ENCODE measurements around the gene MAP3K8.

The MAP3K8 gene

DNA sequence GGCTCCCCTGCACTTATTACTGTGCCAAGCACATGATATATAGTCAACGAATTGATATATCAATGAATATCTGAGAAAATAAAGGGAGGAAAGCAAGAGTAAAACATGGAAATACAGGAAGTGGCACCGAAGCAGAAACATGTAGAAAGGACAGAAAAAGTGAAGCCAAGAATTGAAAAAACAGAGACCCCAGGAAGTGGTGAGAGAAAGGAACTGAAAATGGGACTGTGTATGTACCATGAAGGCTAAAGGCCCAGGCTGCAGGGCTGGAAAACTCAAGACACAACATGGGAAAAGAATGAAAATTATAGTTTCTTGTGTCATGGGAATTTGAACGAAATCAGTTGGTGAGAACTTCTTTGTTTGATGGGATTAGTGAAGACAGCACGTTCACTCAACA is 60.6 kb downstream of the MAP3K8 start:
- no peak for DNase-seq (ENCODE audit: low spot score)
- peaks cover 65% of the 10 kb centered on the region for H3K4me1 Mint-ChIP-seq (ENCODE audit: low read depth)
- H3K4me3 Mint-ChIP-seq = no peak overlapping the region
- peak overlapping the region; percentile 32 for H3K27ac Mint-ChIP-seq
- H3K36me3 Mint-ChIP-seq (ENCODE audit: low read depth) = peaks cover 4% of the 10 kb centered on the region
- H3K27me3 Mint-ChIP-seq (ENCODE audit: low read depth) = peaks cover 9% of the 10 kb centered on the region
- no peaks in the 10 kb centered on the region for H3K9me3 Mint-ChIP-seq

DNA sequence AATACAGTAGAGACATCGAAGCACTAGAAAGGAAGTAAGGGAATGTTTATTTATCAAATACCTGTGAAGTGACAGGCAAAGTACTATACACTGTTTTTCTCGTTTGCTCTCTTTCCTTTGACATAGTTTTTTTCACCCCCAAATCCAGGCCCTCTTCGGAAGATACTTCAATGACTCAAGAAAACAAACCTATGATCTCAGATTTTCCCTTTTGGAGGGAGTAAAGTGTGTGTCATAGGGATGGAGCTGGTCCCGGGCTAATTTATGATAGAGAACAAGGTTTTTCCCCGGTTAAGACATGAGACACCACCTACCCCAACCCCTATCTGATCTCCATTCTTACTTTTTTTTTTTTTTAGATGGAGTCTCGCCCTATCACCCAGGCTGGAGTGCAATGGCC is 61.7 kb downstream of the MAP3K8 start:
- Mint-ChIP-seq H3K9me3 (no peaks in the 10 kb centered on the region), H3K4me3 (no peak overlapping the region), H3K4me1 (ENCODE audit: low read depth) (peaks cover 66% of the 10 kb centered on the region), H3K27ac (peak overlapping the region; percentile 34), H3K36me3 (ENCODE audit: low read depth) (peaks cover 5% of the 10 kb centered on the region), H3K27me3 (ENCODE audit: low read depth) (peaks cover 5% of the 10 kb centered on the region)
- DNase-seq (ENCODE audit: low spot score) = no peak

DNA sequence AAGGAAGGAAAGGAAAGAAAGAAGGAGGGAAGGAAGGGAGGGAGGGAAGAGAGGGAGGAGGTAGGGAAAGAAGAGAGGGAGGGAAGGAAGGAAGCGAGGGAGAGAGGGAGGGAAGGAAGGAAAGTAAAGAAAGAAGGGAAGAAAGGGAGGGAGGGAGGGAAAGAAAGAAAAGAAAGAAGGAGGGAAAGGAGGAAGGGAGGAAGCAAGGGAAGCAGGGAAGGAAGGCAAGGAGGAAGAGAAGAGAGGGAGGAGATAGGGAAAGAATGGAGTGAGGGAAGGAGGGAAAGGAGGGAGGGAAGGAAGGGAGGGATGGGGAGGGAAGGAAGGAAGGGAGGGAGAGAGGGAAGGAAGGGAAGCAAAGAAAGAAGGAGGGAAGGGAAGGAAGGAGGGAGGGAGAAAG is 65.8 kb downstream of the MAP3K8 start:
- Mint-ChIP-seq H3K4me3 (no peak overlapping the region), H3K36me3 (ENCODE audit: low read depth) (peaks cover 5% of the 10 kb centered on the region), H3K27ac (peak overlapping the region; percentile 56), H3K9me3 (no peaks in the 10 kb centered on the region), H3K4me1 (ENCODE audit: low read depth) (peaks cover 69% of the 10 kb centered on the region), H3K27me3 (ENCODE audit: low read depth) (peaks cover 7% of the 10 kb centered on the region)
- DNase-seq (ENCODE audit: low spot score) = no peak

DNA sequence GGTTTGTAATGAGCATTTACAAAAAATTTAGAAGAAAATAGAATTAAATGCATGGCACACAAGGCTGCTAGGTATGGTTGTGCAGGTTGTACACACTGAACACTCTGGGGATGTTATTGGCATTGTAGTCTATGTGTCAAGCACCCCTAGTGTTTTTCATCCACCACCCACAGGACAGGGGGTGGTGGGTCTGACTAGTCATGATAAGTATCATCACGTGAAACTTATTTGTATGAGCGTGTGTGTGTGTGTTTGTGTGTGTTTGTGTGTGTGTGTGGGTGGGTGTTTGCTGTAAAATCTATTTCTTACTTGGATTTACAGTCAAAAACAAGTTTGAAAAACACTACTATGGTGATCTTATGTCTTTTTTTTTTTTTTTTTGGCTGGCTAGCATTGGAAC is 66.5 kb downstream of the MAP3K8 start:
- Mint-ChIP-seq H3K27ac (peak overlapping the region; percentile 3), H3K9me3 (no peaks in the 10 kb centered on the region), H3K4me1 (ENCODE audit: low read depth) (peaks cover 71% of the 10 kb centered on the region), H3K4me3 (no peak overlapping the region), H3K27me3 (ENCODE audit: low read depth) (peaks cover 7% of the 10 kb centered on the region), H3K36me3 (ENCODE audit: low read depth) (peaks cover 5% of the 10 kb centered on the region)
- DNase-seq (ENCODE audit: low spot score) = peak; percentile 41

DNA sequence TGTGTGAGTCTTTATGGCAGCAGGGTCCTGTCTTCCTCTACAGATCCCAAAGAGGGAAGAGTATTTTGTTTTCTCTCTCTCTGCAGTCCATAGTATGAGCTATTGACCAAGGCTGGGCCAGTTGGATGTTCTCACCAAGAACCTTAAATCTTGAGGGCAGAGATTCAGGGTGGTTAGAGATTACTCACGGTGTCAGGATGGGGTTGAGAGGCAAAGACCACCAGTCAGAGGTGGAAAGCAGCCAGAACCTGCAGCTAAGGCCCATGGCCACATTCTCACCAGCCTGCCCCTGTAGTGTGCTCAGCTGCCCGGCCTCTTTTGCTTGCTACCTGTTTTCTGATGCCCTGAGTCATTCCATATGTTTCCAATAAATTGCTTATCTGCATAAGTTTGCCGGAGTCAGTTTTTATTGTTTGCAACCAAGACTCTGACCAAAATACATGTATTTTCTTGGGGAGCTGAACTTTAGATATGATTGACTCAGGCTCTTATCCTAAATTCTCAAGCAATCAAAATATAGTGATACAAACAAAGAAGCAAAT is 67.0 kb downstream of the MAP3K8 start:
- peaks cover 5% of the 10 kb centered on the region for H3K36me3 Mint-ChIP-seq (ENCODE audit: low read depth)
- peaks cover 74% of the 10 kb centered on the region for H3K4me1 Mint-ChIP-seq (ENCODE audit: low read depth)
- H3K27me3 Mint-ChIP-seq (ENCODE audit: low read depth) = peaks cover 9% of the 10 kb centered on the region
- no peak overlapping the region for H3K4me3 Mint-ChIP-seq
- H3K9me3 Mint-ChIP-seq = no peaks in the 10 kb centered on the region
- H3K27ac Mint-ChIP-seq = peak overlapping the region; percentile 3
- DNase-seq (ENCODE audit: low spot score) = no peak

DNA sequence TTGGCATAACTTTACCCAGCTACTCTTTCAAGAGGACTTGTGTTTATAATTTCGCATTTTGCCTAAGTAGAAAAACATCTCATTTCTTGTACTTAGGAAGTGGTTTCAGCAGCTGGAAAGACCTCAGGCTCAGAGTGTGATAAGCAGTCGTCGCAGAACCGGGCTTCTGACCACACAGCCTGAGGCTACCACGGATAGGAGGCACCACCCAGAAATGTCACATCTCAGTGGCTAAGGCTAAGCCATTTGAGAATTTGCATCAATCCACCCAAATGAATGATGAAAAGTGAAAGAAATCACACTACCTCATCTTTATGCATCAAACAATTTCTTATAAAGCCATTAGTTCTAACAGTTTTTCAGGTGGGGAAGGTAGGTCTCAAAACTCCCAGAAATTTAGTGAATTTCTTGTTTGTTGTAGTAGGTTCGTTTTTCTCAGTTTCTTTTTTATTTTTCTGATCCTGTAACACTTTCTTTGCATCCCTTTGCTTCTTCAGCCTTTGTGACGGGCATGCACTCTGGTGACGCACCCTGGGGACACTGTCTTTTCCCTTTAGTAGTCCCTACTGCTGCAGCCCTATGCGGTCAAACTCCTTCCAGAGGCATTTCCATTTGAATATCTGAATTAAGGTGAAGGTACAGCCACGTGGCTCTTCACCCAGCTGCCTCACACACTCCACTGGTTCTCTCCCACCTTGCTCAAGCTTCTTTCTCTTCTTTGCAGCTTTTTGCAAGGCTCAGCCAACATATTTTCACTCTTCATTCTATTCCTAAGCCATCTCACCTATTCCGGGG is 68.5 kb downstream of the MAP3K8 start:
- Mint-ChIP-seq H3K4me3 (peak overlapping the region; percentile 68), H3K27ac (peak overlapping the region; percentile 79), H3K27me3 (ENCODE audit: low read depth) (peaks cover 9% of the 10 kb centered on the region), H3K9me3 (no peaks in the 10 kb centered on the region), H3K4me1 (ENCODE audit: low read depth) (peaks cover 71% of the 10 kb centered on the region), H3K36me3 (ENCODE audit: low read depth) (peaks cover 5% of the 10 kb centered on the region)
- DNase-seq (ENCODE audit: low spot score) = peak; percentile 65

DNA sequence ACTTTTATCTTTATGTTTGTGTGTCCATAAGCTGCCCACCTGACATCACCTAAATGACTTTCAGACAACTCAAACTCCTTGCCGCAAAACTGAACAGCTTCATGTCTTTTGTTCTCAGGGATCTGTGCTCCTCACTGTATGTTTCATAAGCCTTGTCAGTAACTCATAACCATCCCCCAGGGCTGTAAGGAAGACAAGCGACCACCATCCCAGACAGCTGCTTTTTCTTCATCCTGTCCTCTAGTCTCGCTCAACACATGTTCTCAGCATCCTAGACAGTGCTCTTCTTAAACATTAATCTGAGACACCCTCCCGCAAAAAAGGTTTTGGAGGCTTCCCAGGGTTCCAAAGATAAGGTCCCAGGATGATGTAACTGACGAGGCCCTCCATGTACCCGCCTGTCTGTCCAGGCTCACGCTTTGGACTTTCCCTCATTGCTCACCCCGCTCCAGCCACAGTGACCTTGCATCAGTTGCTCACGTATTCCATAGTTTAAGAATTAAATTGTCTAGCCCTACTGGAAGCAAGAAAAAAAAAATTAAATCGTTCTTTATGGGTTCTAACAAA is 69.8 kb downstream of the MAP3K8 start:
- Mint-ChIP-seq H3K27me3 (ENCODE audit: low read depth) (peaks cover 6% of the 10 kb centered on the region), H3K27ac (peak overlapping the region; percentile 20), H3K9me3 (no peaks in the 10 kb centered on the region), H3K4me3 (peak overlapping the region; percentile 21), H3K4me1 (ENCODE audit: low read depth) (peaks cover 58% of the 10 kb centered on the region), H3K36me3 (ENCODE audit: low read depth) (peaks cover 3% of the 10 kb centered on the region)
- no peak for DNase-seq (ENCODE audit: low spot score)

DNA sequence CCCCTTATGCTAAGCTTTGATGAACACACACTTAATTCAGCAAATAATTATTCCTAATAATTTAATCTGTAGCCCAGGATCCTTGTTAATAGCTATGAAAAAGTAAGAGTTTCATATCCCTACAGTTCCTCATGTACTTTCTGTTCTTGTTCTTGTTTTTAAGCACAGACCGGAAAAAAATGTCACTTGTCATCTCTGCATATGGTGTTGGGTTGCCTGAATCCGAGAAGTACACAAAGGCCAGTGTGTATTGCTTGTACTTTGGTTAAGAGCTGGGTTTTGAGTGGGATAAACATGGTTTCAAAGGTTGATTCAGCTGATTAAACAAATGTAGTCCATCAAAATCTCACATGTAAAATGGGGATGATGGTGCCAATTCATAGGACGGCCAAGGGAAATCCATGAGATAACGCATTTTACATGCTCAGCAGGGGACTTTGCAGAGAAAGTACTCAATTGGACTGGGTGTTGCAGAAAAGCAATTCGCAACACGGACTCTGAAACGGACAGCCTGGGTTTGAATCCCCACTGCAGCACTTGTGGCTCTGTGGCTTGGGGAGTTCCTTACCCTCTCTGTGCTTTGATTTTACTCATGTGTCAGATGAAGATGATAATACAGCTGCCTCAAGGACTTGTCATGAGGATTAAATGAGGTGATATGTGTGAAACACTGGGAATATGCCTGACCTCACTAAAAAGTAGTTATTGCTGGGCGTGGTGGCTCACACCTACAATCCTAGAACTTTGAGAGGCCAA is 71.7 kb downstream of the MAP3K8 start:
- no peak overlapping the region for H3K4me3 Mint-ChIP-seq
- no peak for DNase-seq (ENCODE audit: low spot score)

DNA sequence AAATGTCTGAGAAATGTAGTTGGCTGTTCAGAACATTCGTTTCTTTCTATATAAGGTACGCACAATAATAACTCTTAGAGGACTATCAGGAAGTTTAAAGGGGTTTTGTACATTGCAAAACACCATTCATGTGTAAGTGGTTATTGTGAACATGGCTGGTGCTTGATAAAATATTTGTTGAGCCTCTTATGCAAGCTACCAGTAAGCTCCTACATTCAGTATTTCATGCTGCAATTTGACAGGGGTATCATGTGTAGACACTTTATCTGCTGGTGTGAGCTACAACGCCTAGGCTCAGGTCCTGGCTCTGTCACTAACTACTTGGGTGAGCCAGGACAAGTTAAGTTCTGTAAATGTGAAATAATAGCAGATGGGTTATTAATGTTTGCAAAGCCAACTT is 75.5 kb downstream of the MAP3K8 start:
- no peak overlapping the region for H3K27ac Mint-ChIP-seq
- no peak for DNase-seq (ENCODE audit: low spot score)
- peaks cover 2% of the 10 kb centered on the region for H3K27me3 Mint-ChIP-seq (ENCODE audit: low read depth)
- H3K36me3 Mint-ChIP-seq (ENCODE audit: low read depth) = no peaks in the 10 kb centered on the region
- H3K4me1 Mint-ChIP-seq (ENCODE audit: low read depth) = peaks cover 27% of the 10 kb centered on the region
- no peak overlapping the region for H3K4me3 Mint-ChIP-seq
- no peaks in the 10 kb centered on the region for H3K9me3 Mint-ChIP-seq

More for the DNA sequence above, 71.7 kb downstream of the MAP3K8 start:
- Mint-ChIP-seq H3K27ac (no peak overlapping the region), H3K27me3 (ENCODE audit: low read depth) (peaks cover 4% of the 10 kb centered on the region), H3K36me3 (ENCODE audit: low read depth) (peaks cover 2% of the 10 kb centered on the region), H3K9me3 (no peaks in the 10 kb centered on the region), H3K4me1 (ENCODE audit: low read depth) (peaks cover 53% of the 10 kb centered on the region)

DNA sequence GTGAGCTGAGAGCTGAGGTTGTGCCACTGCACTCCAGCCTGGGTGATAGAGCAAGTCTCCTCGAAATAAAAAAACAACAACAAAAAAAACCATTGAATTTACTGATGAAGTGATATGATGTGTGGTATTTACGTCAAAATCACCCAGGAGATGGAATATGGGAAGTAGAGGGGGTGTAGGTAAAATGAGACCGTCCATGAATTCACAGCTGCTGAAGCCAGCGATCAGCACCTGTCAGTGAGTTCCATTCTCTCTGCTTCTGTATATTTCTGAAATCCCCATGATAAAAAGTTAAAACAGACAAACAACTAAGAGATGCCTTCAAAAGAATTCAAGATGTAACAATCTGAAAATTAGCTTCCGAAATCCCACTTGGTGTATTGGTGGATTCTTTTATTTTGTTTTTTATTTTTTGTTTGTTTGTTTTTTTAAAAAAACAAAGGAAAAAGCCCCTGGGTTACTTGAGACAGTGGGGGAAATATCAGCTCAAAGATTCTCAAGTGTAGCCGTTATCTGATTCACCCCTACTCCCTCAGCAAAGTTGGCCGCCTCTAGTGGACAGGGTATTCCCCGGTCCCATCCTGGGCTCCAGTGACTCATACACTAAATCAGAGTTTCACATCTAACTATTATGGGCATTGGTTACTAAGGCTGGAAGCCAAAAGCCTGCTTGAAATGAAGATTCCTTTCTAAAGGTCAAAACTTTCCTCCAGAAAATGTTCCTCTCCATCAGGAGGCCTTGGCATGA is 76.4 kb downstream of the MAP3K8 start:
- Mint-ChIP-seq H3K9me3 (no peaks in the 10 kb centered on the region), H3K4me3 (no peak overlapping the region), H3K4me1 (ENCODE audit: low read depth) (peaks cover 25% of the 10 kb centered on the region), H3K36me3 (ENCODE audit: low read depth) (no peaks in the 10 kb centered on the region), H3K27me3 (ENCODE audit: low read depth) (peaks cover 2% of the 10 kb centered on the region), H3K27ac (no peak overlapping the region)
- peak; percentile 71 for DNase-seq (ENCODE audit: low spot score)

DNA sequence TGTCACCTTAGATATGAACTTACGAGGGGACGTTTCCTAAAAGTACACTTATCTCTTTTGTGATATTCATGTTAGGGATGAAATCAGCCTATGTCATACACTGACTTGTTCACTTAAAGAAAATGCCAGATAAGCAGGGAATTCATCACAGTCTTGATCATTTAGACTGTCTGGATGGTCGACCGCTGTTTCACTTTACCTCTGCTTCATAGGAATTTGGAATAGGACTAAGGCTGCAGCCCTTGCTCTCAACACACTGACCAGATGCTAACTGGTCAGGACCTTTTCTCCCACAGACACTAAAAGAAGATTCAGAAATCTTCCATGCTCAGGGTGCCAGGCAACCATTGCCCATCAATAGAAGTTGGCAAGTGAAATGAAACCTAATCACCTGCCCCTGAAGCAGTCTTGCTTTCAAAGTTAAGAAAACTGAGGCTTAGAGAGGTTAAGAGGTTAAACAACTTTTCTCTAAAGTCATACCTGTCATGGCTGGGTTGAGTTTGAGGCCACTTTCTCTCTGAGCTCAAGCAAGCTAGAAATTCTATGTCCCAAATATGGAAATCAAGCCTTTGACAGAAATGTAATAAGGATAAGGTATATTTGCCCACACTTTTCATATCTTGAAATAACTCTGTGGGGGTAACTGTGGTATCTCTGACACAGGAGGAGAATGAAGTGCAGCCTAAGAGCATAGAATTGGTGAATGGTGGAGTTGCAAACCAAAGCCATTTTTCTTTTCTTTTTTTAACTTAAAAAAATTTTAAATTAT is 77.1 kb downstream of the MAP3K8 start:
- Mint-ChIP-seq H3K9me3 (no peaks in the 10 kb centered on the region), H3K4me3 (no peak overlapping the region), H3K4me1 (ENCODE audit: low read depth) (peaks cover 18% of the 10 kb centered on the region), H3K36me3 (ENCODE audit: low read depth) (no peaks in the 10 kb centered on the region), H3K27ac (no peak overlapping the region), H3K27me3 (ENCODE audit: low read depth) (no peaks in the 10 kb centered on the region)
- no peak for DNase-seq (ENCODE audit: low spot score)

All from T-helper 2 cell treated with Interferon-gamma antibody and Interleukin-4, amounts not matched to agents 5 μg/mL and 100 μg/mL, for 36 hours (primary cell).